D721Med (cell line): ENCODE data around the gene PEPD.

Source experiments
- DNase-seq: peaks from one replicate; pipeline ENCODE4 v3.0.0; 2011; ENCODE audit warnings: low spot score; ENCODE audit not compliant: insufficient read length
- FAIRE-seq: peaks from 2 replicates; lab custom pipeline; 2011; peaks lifted over from hg19 to GRCh38; lab: Jason Lieb, UNC
- TF ChIP-seq, protein P1 (sequence below): IDR thresholded peaks from 2 replicates; pipeline ENCODE4 v1.5.1; 2012; ENCODE audit warnings: mild to moderate bottlenecking, control low read depth; ENCODE audit not compliant: insufficient read depth; ENCODE audit errors: missing control alignments

The PEPD gene

GRCh38 chr19:33373453-33374235 lies 147.9 kb downstream of the PEPD start, which contains the start of gene CEBPG:
Gene CEBPG, plus strand, starts transcription at chr19:33373709. Its CDS starts 5,531 bp downstream, at chr19:33379240.
- peak; percentile 92 for DNase-seq
- FAIRE-seq, result no peak
- TF ChIP-seq, protein P1, sequence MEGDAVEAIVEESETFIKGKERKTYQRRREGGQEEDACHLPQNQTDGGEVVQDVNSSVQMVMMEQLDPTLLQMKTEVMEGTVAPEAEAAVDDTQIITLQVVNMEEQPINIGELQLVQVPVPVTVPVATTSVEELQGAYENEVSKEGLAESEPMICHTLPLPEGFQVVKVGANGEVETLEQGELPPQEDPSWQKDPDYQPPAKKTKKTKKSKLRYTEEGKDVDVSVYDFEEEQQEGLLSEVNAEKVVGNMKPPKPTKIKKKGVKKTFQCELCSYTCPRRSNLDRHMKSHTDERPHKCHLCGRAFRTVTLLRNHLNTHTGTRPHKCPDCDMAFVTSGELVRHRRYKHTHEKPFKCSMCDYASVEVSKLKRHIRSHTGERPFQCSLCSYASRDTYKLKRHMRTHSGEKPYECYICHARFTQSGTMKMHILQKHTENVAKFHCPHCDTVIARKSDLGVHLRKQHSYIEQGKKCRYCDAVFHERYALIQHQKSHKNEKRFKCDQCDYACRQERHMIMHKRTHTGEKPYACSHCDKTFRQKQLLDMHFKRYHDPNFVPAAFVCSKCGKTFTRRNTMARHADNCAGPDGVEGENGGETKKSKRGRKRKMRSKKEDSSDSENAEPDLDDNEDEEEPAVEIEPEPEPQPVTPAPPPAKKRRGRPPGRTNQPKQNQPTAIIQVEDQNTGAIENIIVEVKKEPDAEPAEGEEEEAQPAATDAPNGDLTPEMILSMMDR, result no peak

GRCh38 chr19:33370783-33371182 lies 150.8 kb downstream of the PEPD start:
- DNase-seq, result no peak
- TF ChIP-seq, protein P1, result no peak
- FAIRE-seq, result no peak

- DNase-seq (no peak), FAIRE-seq (no peak)
- TF ChIP-seq, protein P1, result no peak
Measured at GRCh38 chr19:33368074-33368864, 153.3 kb downstream of the PEPD start.

GRCh38 chr19:33366897-33367296 lies 154.7 kb downstream of the PEPD start:
- TF ChIP-seq, protein P1, result no peak
- FAIRE-seq (no peak), DNase-seq (no peak)

- DNase-seq (no peak), FAIRE-seq (no peak)
- TF ChIP-seq, protein P1, result no peak
Measured at GRCh38 chr19:33366127-33366526, 155.5 kb downstream of the PEPD start.

DNA sequence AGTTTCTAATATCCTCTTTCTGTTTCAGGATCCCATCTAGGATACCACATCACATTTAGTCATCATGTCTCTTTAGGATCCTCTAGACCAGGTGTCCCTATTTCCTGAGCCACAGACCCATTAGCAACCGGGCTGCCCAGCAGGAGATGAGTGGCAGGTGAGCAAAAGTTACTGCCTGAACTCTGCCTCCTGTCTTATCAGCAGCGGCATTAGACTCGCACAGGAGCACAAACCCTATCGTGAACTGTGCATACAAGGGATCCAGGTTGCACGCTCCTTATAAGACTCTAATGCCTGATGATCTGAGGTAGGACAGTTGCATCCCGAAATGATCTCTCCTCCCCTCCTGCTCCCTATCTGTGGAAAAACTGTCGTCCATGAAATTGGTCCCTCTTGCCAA lies 155.9 kb downstream of the PEPD start:
- TF ChIP-seq, protein P1, result no peak
- FAIRE-seq, result no peak
- no peak for DNase-seq
